Hepatocyte (in vitro differentiated cells): Measurements from ENCODE around the gene IL17RD.

Experiments used
- CTCF ChIP-seq: fragments of 200-600 bp; sonication (generic); IDR thresholded peaks from 2 replicates; pipeline ENCODE4 v1.5.1; 2016; ENCODE audit warnings: antibody characterized with exemption, mild to moderate bottlenecking; ENCODE audit not compliant: poor library complexity
- EZH2phosphoT487 ChIP-seq: fragments of 200-600 bp; sonication (generic); IDR thresholded peaks from one replicate; pipeline ENCODE4 v1.6.1; 2018; ENCODE audit warnings: antibody characterized with exemption, mild to moderate bottlenecking, low read depth, moderate library complexity; ENCODE audit not compliant: unreplicated experiment, severe bottlenecking

GRCh38 chr3:57108684-57109083 lies 56.5 kb downstream of the IL17RD start:
- TF ChIP-seq CTCF (no peak), EZH2phosphoT487 (no peak)
